AG10803 (cell line): Measurements from ENCODE around the gene RAB3GAP2.

Experiments
- DNase-seq: peaks from one replicate; pipeline ENCODE4 v3.0.0; 2010; ENCODE audit warnings: low read depth
- H3K4me3 ChIP-seq: 2 replicates; pipeline ENCODE4 v1.5.1; 2011; ENCODE audit warnings: mild to moderate bottlenecking, low read length, control low read depth
- TF ChIP-seq, protein P1 (sequence below): conservative IDR thresholded peaks from 2 replicates; pipeline ENCODE4 v1.5.1; 2011; ENCODE audit warnings: mild to moderate bottlenecking, low read length, control low read depth, inconsistent platforms

RAB3GAP2 gene

DNA sequence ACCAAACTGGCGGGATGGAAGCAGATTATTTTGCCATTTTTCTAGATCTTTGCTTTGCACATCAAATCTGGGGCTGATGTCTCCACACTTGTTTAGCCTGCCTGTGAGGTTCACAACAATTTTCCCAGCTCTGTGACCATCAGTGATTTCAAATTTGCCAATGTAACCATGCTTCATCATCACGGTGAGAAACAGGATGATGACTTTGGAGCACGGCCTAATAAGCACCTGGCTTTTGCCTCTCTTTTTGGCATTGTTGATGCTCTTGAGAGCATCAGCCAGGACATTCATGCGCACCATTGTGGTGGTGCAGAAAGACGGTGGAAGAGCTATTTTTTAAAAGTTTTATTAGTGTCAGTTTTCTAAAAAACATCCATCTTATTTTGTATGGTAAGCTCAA is 128.2 kb downstream of the RAB3GAP2 start:
- no peak overlapping the region for H3K4me3 ChIP-seq
- DNase-seq, result no peak
- TF ChIP-seq, protein P1, sequence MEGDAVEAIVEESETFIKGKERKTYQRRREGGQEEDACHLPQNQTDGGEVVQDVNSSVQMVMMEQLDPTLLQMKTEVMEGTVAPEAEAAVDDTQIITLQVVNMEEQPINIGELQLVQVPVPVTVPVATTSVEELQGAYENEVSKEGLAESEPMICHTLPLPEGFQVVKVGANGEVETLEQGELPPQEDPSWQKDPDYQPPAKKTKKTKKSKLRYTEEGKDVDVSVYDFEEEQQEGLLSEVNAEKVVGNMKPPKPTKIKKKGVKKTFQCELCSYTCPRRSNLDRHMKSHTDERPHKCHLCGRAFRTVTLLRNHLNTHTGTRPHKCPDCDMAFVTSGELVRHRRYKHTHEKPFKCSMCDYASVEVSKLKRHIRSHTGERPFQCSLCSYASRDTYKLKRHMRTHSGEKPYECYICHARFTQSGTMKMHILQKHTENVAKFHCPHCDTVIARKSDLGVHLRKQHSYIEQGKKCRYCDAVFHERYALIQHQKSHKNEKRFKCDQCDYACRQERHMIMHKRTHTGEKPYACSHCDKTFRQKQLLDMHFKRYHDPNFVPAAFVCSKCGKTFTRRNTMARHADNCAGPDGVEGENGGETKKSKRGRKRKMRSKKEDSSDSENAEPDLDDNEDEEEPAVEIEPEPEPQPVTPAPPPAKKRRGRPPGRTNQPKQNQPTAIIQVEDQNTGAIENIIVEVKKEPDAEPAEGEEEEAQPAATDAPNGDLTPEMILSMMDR, result no peak

DNA sequence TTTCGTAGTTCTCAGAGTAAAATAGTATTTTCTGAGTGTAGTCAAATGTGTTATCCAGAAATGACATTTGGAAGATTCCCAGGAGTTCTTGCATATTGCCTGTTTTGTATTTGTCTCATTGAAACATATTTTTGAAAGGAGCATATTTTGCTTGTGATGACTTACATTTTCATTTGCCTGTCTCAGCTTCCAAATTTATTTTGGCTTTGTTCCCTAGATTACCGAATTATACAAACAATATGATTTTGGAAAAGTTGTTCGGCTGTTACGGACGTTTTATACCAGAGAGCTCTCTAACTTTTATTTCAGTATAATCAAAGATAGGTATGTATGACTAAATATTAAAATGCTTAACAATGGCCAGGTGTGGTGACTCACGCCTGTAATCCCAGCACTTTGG is 132.3 kb downstream of the RAB3GAP2 start:
- TF ChIP-seq, protein P1, result no peak
- DNase-seq, result no peak

DNA sequence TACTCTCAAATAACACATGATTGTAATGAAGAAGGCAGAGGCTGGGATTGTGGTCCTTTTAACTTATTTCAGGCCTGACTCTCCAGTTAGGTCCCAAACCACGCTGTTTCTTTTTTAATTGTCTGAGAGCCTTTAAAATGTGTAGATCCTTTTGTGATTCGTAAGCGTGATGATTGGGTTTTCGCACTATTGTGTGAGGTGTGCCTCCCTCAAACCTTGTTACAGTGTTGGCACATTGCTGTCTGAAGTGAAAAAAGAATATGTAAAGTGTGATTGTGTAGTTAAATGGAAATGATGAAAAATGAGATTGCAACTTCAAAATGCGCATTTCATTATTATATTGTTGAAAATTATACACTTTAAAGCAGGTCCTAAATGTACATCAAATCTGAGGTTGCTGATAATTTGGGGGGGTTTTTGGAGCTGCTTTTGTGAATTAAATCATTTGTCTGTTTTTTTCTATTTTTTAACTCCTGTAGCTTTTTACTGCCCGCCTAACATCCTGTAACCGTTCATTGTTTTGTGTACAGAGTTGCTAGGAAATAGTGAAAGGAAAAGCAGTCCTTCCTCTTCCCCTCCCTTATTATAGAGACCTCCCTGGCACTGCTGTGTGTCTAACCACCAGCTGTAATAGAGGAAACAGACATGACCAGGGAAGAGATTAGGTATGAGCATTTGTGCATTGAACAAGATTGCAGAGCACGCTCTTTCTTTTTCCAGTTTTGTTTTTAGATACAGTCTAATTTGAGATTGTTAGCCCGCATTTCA is 135.1 kb downstream of the RAB3GAP2 start:
- TF ChIP-seq, protein P1, result no peak
- no peak for DNase-seq
- no peak overlapping the region for H3K4me3 ChIP-seq

More for the DNA sequence above, 132.3 kb downstream of the RAB3GAP2 start:
- no peak overlapping the region for H3K4me3 ChIP-seq

DNA sequence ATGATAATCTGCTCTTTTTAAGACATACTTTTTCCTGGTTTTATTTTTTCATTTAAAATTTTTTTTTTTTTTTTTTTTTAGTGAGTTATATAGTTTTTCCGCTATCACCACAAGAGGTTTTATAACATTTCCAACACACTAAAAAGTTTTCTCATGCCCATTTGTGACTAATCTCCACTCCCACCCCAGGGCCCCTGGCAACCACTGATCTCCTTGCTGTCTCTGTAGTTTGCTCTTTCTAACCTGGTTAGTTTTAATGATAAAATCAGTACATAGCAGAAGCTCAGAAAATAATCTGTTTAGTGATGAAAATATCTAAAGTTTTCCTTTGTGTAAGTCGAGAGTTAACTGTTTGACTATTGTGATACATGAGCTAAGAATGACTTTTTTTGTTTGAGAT is 136.5 kb downstream of the RAB3GAP2 start:
- TF ChIP-seq, protein P1, result no peak
- no peak for DNase-seq
- H3K4me3 ChIP-seq, result no peak overlapping the region

DNA sequence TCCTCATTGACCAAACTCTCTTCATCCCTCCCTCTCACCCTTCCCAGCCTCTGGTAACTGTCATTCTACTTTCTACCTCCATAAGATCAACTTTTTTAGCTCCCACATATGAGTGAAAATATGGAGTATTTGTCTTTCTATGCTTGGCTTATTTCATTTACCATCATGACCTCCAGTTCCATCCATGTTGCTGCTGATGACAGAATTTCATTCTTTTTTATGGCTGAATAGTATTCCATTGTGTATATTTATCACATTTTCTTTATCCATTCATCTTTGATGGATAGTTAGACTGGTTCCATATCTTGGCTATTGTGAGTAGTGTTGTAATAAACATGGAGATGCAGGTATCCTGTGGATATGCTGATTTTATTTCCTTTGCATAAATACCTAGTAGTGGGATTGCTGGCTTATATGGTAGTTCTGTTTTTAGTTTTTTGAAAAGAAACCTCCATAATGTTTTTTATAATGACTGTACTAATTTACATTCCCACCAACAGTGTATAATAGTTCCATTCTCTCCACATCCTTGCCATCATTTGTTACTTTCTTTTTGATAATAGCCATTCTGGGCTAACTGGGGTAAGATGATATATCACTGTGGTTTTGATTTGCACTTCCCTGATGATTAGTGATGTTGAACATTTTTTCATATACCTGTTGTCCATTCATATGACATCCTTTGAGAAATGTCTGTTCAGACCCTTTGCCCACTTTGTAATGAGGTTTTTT is 142.6 kb downstream of the RAB3GAP2 start:
- no peak for DNase-seq
- TF ChIP-seq, protein P1, result no peak
- H3K4me3 ChIP-seq, result no peak overlapping the region

DNA sequence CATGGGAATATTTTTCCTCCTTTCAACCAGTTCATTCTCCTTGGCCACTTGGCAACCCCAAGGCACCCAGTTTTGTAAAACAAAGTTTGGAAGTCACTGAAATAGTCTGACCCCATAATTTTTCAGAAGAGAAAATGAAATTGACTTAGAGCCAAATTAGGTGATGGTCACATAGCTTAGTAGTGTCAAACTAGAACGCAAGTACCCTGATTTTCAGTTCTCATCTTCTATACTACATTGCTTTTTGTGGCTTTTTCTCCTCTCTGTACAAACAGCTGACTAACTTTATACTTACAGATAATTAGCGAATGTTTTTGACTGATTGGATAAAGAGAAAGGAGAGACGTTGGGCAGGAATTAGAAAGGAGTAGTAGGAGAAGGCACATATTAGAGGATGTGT is 145.2 kb downstream of the RAB3GAP2 start:
- DNase-seq, result no peak
- TF ChIP-seq, protein P1, result no peak
- H3K4me3 ChIP-seq, result no peak overlapping the region

DNA sequence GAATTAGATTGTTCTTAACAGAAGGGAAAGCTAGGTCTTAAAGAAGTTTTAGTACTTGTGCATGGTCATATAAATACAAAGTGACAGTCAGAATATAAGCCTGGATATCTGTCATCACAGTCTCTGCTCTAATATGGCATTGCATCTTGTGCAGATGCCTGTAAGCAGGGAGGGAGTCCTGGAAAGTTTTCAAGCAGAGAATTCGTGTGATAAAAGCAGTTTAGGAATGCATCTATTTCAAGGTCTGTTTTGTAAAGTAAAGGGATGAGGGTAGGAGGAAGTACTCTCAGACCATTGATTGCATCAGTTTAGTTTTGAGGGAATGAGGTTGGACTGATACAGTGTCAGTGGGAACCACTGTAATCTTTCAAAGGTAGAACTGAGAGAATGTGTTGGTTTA is 147.7 kb downstream of the RAB3GAP2 start:
- no peak overlapping the region for H3K4me3 ChIP-seq
- peak; percentile 88 for DNase-seq

More for the DNA sequence above, 147.7 kb downstream of the RAB3GAP2 start:
- TF ChIP-seq, protein P1, result no peak
